HG03571 (cell line): ENCODE results near the gene FAM151B.
"Not testable (repeated sequence)": the region's sequence is repeated elsewhere in the genome, so short reads cannot be mapped to it uniquely, and the experiment has no call there.

Experiments used
- ATAC-seq: cut with Tn5 transposase; IDR thresholded peaks from one replicate; pipeline ENCODE4 v1.9.1; 2021; ENCODE audit not compliant: unreplicated experiment

The FAM151B gene, protein sequence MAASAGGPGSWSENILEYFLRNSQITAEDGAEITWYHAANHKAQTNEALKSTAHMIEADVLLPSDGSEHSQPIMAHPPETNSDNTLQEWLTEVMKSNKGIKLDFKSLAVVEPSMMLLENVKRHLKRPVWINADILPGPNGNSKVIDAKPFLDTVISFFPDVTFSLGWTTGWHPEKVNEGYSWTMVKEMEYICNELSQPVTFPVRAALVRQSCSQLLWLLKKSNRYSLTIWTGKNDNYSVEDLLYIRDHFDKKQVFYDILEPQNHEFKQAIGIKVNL

DNA sequence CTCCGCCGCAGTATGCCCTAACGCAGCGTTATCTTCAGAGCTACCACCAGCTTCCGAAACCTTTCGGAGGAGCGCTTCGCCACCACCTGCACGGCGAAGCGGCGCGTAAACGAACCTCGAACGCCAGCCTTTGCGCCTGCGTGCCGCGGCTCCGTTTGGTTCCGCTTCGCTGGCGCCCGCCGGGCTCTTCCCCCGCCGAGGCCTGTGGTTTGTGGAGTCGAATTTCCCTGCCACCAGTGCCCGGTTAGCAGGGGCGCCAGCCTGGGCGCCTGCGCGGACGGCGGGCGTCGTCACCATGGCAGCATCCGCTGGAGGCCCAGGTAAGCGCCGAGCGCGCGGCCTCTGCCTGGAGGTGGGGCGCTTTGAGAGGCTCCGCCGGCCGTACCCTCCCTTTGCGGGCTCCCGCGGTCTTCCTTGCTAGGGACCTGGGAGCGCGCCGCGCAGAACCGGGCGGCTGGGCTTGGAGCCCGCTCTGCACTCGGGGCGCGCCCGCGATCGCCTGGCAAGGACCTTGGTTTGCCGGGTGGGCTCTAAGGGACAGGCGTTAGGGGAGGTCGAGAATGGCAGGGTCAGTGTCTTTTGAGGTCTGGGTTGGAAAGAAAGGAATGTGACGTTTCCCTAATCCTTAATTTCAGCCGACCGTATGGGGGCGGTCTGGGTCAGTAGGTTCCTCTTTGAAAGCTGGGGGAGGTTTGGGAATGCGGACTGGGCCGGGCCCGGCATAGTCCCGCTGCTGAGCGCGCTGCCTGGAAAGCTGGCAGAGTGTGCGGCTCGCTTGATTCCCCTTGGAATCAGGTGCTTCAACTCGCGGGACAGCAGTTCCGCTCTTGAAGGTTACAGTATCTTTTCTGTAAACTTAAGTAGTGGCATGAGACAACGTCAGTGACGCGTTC lies at the start of gene FAM151B:
Gene FAM151B, plus strand, starts transcription at position 272 of the 893 bp plus-strand sequence. Its CDS starts 24 bp downstream, at position 296.
- peak; percentile 67 for ATAC-seq

DNA sequence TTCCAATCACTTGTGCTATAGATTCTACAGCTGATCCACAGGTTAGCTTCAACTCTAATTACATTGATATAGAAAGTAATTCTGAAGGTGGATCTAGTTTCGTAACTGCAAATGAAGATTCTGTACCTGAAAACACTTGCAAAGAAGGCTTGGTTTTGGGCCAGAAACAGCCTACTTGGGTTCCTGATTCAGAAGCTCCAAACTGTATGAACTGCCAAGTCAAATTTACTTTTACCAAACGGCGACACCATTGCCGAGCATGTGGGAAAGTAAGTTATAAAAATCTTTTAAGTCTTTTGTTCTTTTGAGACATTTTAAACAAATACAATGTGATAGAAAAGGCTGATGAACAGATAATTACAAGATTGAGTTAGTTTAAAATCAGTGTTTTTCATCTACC lies 49.2 kb upstream of the FAM151B start:
- no peak for ATAC-seq

DNA sequence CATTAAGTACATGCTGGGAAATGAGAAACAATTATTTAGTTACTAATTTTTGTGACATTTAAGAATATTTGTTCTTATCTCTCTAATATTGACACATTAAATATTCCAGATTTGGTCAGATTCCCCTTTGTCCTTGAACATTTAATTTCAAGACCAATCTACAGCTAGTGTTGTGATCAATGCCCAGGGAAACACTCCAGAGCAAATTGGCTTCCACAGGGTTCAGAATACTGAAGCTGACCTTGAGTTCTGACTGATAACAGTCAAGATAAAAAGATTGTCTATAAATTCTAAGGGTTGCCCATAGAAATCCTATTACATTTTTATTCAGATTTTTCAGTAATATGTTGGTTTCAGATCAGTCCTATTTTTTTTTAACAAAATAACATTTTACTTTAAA lies 48.7 kb upstream of the FAM151B start:
- ATAC-seq, result no peak

DNA sequence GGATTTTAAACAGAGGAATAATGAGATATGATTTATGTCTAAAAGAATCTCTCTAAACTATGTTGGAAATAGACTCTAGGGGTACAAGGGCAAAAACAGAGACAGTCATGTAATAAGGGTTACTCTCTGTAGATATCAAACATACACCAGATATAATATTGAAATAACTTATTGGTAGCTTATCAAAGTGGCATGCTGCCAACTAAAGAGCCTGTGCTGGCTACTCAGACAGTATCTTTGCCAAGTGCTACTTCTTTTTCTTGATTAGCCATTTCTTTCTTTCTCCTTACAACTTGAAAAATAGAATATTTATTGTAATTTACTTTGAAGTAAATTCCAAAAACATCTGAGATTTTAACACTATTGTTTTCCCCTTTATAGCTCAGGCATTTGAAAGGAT lies 45.2 kb upstream of the FAM151B start:
- ATAC-seq, result no peak

DNA sequence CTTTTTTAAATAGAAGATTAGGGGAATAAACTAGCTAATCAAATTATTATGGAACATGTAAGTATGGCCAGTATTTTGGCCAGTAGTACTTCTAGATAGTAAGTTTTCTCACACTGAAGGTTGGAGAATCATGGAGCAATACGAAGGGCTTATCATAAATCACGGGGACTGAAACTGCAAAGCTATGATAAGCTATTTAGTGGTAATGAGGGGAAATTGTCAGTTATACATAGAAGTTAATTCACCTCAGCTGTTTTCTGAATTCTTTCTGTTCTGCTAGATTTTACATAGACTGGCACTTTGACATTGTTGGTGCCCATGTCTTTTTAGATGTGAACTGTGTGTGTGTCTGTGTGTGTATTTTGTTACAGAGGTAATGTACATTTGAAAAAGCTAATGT lies 34.5 kb upstream of the FAM151B start:
- ATAC-seq, result no peak

GRCh38 chr5:80463269-80463668 lies 24.6 kb upstream of the FAM151B start:
- ATAC-seq, result no peak

GRCh38 chr5:80466669-80467485 lies 21.0 kb upstream of the FAM151B start:
- no peak for ATAC-seq

DNA sequence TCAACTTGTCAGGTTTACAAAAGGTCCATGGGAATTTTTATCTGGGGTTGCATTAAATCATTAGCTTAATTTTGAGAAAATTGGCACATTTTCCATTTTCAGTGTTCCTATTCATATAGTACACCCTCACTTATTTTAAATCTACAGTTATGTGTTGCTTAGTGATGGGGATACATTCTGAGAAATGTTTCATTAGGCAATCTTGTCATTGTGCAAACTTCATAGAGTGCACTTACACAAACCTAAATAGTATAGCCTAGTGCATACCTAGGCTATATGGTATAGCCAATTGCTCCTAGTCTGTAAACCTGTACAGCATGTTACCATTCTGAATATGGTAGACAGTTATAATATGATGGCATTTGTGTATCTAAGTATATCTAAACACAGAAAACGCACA lies 19.8 kb upstream of the FAM151B start:
- no peak for ATAC-seq

- ATAC-seq, result not testable (repeated sequence)
Observed at GRCh38 chr5:80470631-80471030, 17.3 kb upstream of the FAM151B start.

DNA sequence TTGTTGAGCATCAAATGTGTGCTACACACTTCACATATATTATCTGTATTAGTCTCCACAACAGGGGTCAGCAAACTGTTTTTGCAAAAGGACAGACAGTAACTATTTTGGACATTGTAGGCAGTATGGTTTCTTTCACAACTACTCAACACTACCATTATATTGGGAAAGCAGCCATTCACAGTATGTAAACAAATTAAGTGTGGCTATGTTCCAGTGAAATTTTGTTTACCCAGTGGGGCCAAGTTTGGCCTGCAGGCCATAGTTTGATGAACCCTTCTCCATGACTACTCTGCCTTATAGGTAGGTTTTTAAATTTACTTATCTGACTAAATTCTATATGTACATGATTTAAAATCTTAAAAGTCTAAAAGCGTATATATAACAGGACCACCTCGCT lies 13.0 kb upstream of the FAM151B start:
- ATAC-seq, result no peak

DNA sequence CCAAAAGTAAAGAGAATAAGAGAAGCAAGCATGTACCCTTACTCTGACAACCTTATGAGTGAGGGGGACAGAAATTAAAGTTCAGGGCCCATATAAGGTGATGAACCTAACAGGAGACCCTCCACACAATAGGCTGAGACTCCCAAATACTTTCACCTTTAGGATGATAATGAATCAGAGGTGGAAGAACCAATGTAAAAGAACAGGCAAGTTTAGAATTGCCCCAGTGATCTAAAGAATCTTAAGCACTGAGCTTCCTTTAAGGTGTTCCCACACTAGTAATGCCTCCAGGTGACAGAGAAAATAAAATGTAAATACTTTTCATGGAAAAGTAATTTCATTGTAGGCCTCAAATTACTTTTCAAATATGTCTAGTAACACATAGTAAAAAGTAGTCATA lies 8.2 kb upstream of the FAM151B start:
- ATAC-seq, result no peak

DNA sequence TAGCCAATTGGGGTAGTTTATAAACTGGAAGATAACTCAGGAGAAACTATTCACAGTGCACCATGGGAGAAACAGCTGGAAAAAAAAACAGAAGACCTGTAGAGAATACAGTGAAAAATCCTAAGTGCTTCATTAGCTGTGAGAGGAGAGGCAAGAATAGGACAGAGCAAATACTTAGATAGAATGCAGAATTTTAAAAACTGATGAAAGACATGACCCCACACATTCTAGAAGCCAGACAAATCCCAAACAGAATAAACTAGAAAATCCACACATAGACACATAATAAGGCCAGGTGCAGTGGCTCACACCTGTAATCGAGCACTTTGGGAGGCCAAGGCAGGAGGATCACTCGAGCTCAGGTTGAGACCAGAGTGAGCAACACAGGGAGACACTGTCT lies 7.5 kb upstream of the FAM151B start:
- no peak for ATAC-seq

DNA sequence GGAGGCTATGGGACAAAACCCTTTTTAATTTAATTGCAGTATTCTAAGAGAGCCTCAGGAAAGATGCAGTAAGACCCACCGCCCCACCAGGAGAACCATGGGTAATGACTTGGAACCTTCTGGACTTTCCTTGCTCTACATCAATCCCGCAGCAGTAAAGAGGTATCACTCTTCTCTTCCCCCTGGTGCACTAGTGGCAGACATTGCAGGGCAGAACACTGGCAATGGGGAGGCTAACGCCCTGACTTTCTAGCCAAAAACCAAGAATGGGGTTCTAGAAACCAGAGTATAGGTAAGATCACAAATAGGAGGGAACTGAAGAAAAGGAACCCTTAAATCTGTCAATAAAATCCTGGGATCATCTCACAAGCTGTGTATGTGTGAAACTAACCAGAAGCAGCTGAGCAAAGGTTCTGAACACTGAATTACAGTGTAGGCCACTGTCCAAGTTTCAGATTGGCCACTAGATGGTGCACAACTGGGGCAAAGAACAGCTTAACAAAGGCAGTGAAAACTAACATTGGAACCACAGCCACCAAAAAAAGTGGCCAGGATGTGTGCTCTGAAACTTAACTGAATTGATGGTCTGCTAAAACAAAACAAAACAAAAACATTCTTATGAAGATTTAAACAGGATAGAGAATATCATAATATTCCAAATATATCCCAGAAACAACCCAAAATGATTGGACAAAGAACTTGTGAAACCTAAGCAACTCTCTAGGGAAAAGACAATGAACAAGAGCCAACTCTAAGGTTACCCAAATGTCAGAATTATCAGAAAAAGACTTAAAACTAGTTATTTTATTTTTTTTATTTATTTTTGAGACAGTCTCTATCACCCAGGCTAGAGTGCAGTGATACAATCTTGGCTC lies 6.6 kb upstream of the FAM151B start:
- no peak for ATAC-seq

DNA sequence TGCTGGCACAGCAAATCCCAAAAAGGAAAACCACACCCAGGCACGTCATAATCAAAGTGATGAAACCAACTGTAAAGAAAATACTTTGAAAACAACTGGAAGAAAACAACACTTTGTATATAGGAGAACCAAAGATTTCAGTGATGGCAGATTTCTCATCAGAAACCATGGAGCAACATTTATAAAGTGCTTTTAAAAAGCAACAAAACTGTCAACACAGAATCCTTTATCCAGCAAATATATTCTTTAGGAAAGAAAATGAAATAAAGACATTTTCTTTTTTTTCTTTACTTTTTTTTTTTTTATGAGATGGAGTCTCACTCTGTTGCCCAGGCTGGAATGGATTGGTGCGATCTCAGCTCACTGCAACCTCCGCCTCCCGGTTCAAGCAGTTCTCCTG lies 5.3 kb upstream of the FAM151B start:
- no peak for ATAC-seq

- ATAC-seq, result no peak
Observed at GRCh38 chr5:80483636-80484232, 4.2 kb upstream of the FAM151B start.

DNA sequence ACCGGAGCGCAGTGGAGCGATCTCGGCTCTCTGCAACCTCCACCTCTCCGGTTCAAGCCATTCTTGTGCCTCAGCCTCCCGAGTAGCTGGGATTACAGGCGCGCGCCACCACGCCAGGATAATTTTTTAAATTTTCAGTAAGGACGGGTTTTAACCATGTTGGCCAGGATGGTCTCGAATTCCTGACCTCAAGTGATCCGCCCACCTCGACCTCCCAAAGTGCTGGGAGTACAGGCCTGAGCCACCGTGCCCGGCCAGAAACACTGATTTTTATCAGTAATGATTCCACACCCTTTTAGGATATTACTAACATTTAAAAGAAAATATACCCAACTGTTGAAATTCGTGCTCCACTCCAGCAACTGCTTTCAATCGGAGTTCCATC lies 464 bp upstream of the FAM151B start:
- no peak for ATAC-seq

- ATAC-seq, result no peak
Observed at GRCh38 chr5:80491296-80491695, 3.4 kb downstream of the FAM151B start.

- ATAC-seq, result no peak
Observed at GRCh38 chr5:80492741-80493140, 4.8 kb downstream of the FAM151B start.

GRCh38 chr5:80493443-80493842 lies 5.5 kb downstream of the FAM151B start:
- not testable (repeated sequence) for ATAC-seq

DNA sequence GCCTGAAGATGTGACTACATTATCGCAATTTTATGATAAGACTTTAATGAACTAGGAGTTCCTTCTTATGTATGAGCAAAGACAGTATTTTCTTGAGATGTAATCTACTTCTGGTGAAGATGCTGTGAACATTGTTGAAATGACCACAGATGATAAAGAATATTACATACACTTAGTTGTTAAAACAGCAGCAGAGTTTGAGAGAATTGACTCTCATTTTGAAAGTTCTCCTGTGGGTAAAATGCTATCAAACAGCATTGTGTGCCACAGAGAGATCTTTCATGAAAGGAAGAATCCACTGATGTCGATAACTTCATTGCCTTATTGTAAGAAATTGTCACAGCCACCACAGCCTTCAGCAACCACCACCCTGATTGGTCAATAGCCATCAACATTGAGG lies 8.0 kb downstream of the FAM151B start:
- no peak for ATAC-seq
